ENCODE results near the gene MYMX.

Gene MYMX

DNA sequence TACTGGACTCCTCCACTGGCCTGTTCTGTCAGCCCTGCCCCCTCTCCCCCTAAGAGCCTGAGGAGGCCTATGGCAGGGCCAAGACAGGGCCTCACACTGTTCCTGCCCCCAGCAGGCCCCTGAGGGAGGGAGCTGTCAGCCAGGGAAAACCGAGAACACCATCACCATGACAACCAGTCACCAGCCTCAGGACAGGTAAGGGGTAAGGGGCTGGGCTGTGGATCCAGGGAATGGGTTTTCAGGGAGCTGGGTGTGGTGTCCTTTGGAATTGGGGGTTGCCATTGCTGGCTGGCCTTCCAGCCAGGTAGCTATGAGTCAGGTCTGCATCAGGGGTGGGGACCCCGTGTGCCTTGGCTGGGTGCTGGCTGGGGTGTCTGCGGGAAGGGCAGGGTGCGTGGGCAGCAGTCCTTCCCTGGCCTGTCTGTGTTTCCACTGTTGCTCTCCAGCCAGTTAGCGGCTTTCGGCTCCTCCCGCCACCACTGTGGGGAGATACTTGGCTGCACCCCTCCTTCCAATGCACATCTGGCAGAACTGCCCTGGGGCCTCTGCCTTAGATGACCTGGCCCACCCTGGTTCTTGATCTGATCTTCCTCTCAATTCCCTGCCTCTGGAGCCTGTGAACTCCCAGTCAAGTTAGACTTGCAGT lies 10.5 kb downstream of the MYMX start:
- DNase-seq (ENCODE audit: low spot score) = no peak
- Histone ChIP-seq H3K4me1 (ENCODE audit: insufficient read depth, poor library complexity, severe bottlenecking) (peaks cover 9% of the 10 kb centered on the region), H3K27ac (ENCODE audit: poor library complexity, severe bottlenecking) (no peak overlapping the region), H3K27me3 (ENCODE audit: insufficient read depth, poor library complexity, severe bottlenecking) (no peaks in the 10 kb centered on the region), H3K36me3 (ENCODE audit: low read depth) (peaks cover 25% of the 10 kb centered on the region), H3K9me3 (ENCODE audit: severe bottlenecking) (no peaks in the 10 kb centered on the region), H3K4me3 (ENCODE audit: severe bottlenecking) (no peak overlapping the region)
- ATAC-seq (ENCODE audit: low read depth) = no peak
- TF ChIP-seq, protein P1, sequence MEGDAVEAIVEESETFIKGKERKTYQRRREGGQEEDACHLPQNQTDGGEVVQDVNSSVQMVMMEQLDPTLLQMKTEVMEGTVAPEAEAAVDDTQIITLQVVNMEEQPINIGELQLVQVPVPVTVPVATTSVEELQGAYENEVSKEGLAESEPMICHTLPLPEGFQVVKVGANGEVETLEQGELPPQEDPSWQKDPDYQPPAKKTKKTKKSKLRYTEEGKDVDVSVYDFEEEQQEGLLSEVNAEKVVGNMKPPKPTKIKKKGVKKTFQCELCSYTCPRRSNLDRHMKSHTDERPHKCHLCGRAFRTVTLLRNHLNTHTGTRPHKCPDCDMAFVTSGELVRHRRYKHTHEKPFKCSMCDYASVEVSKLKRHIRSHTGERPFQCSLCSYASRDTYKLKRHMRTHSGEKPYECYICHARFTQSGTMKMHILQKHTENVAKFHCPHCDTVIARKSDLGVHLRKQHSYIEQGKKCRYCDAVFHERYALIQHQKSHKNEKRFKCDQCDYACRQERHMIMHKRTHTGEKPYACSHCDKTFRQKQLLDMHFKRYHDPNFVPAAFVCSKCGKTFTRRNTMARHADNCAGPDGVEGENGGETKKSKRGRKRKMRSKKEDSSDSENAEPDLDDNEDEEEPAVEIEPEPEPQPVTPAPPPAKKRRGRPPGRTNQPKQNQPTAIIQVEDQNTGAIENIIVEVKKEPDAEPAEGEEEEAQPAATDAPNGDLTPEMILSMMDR (IDR thresholded peaks at IDR 0.05; ENCODE audit: poor library complexity, severe bottlenecking) = no peak

DNA sequence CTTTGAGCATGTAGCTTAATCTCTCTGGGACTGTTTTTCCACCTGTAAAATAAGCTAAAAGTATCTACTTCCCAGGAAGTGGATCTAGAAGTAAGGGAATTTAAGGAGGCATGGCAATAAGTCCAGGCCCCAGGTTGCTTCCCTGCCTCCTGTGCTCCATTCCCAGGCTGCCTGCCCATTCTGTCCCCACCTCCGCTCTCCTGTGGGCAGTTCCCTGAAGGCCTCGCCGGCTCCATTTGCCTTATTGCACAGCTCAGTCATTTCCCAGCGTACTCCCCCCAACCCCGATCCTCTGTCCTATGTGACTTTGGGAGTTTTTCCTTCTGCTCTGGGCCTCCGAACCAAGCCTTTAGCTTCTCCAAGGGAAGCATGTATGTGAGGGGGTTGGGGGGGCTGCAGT lies 11.3 kb downstream of the MYMX start:
- Histone ChIP-seq H3K36me3 (ENCODE audit: low read depth) (peaks cover 29% of the 10 kb centered on the region), H3K4me3 (ENCODE audit: severe bottlenecking) (no peak overlapping the region), H3K27ac (ENCODE audit: poor library complexity, severe bottlenecking) (no peak overlapping the region), H3K27me3 (ENCODE audit: insufficient read depth, poor library complexity, severe bottlenecking) (no peaks in the 10 kb centered on the region), H3K9me3 (ENCODE audit: severe bottlenecking) (no peaks in the 10 kb centered on the region), H3K4me1 (ENCODE audit: insufficient read depth, poor library complexity, severe bottlenecking) (peaks cover 9% of the 10 kb centered on the region)
- no peak for ATAC-seq (ENCODE audit: low read depth)
- TF ChIP-seq, protein P1 (IDR thresholded peaks at IDR 0.05; ENCODE audit: poor library complexity, severe bottlenecking) = no peak
- no peak for DNase-seq (ENCODE audit: low spot score)

DNA sequence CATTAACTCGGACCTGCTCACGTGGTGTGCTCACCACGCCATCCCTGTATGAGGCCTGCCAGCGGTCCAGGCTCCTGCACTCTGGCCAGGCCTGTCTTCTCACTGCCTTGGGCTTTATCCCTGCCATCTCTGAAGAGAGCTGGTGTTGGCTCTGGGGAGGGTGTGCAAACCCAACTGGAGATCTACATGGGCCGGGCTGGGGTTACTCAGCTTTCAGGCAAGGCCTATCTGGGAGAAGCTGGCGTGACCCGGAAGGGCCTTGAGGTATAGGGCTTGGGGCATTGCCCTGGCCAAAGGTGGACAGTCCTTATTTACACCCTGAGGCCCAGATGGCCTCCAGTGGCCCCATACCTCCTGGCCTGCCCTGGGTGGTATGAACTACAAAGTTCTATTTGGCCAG lies 11.7 kb downstream of the MYMX start:
- H3K27me3 ChIP-seq (ENCODE audit: insufficient read depth, poor library complexity, severe bottlenecking) = no peaks in the 10 kb centered on the region
- H3K27ac ChIP-seq (ENCODE audit: poor library complexity, severe bottlenecking) = no peak overlapping the region
- H3K4me1 ChIP-seq (ENCODE audit: insufficient read depth, poor library complexity, severe bottlenecking) = peaks cover 9% of the 10 kb centered on the region
- H3K36me3 ChIP-seq (ENCODE audit: low read depth) = peaks cover 29% of the 10 kb centered on the region
- no peaks in the 10 kb centered on the region for H3K9me3 ChIP-seq (ENCODE audit: severe bottlenecking)
- no peak for DNase-seq (ENCODE audit: low spot score)
- ATAC-seq (ENCODE audit: low read depth) = no peak
- H3K4me3 ChIP-seq (ENCODE audit: severe bottlenecking) = no peak overlapping the region
- TF ChIP-seq, protein P1 (IDR thresholded peaks at IDR 0.05; ENCODE audit: poor library complexity, severe bottlenecking) = no peak

DNA sequence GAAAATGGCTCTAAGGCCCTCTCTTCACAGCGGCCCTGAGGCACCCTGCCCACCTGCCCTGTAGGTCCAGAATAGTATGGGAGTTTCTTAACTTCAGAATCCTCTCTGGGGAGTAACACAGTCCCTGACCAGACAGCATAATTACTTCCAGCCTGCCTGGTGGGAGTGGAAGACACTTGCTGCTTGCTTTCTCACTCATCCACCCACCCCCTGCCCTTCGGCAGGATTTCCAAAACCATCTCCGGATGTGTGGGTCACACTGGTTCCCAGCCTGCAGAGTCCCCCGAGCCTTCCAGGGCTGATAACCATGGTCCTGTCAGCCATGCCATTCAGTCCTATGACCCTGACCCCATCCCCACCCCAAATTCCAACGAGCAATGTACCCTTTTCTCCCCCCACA lies 12.1 kb downstream of the MYMX start:
- H3K27ac ChIP-seq (ENCODE audit: poor library complexity, severe bottlenecking) = no peak overlapping the region

More for the DNA sequence above, 12.1 kb downstream of the MYMX start:
- Histone ChIP-seq H3K4me3 (ENCODE audit: severe bottlenecking) (no peak overlapping the region), H3K9me3 (ENCODE audit: severe bottlenecking) (no peaks in the 10 kb centered on the region), H3K4me1 (ENCODE audit: insufficient read depth, poor library complexity, severe bottlenecking) (peaks cover 9% of the 10 kb centered on the region), H3K27me3 (ENCODE audit: insufficient read depth, poor library complexity, severe bottlenecking) (no peaks in the 10 kb centered on the region), H3K36me3 (ENCODE audit: low read depth) (peaks cover 29% of the 10 kb centered on the region)
- no peak for DNase-seq (ENCODE audit: low spot score)
- TF ChIP-seq, protein P1 (IDR thresholded peaks at IDR 0.05; ENCODE audit: poor library complexity, severe bottlenecking) = no peak
- ATAC-seq (ENCODE audit: low read depth) = no peak
